GM18951 (cell line): ENCODE measurements around the gene CCDC188.

Experiments used
- POLR2A ChIP-seq: IDR thresholded peaks from 4 replicates; pipeline ENCODE4 v1.6.1; 2011; ENCODE audit warnings: mild to moderate bottlenecking; ENCODE audit not compliant: insufficient read length, insufficient read depth; ENCODE audit errors: extremely low read depth
- in situ Hi-C: fragments of 300-500 bp; cut with MboI; formaldehyde crosslinking; loops from one replicate; pipeline ENCODE4 v1.12.0; 2022; ENCODE audit warnings: low sequenced_read_pairs, mixed read lengths, inconsistent platforms; ENCODE audit not compliant: unreplicated experiment

The CCDC188 gene

GRCh38 chr22:20180245-20180630 is 29.4 kb upstream of the CCDC188 start:
- no peak for TF ChIP-seq POLR2A
- in situ Hi-C loops: no loop called here

DNA sequence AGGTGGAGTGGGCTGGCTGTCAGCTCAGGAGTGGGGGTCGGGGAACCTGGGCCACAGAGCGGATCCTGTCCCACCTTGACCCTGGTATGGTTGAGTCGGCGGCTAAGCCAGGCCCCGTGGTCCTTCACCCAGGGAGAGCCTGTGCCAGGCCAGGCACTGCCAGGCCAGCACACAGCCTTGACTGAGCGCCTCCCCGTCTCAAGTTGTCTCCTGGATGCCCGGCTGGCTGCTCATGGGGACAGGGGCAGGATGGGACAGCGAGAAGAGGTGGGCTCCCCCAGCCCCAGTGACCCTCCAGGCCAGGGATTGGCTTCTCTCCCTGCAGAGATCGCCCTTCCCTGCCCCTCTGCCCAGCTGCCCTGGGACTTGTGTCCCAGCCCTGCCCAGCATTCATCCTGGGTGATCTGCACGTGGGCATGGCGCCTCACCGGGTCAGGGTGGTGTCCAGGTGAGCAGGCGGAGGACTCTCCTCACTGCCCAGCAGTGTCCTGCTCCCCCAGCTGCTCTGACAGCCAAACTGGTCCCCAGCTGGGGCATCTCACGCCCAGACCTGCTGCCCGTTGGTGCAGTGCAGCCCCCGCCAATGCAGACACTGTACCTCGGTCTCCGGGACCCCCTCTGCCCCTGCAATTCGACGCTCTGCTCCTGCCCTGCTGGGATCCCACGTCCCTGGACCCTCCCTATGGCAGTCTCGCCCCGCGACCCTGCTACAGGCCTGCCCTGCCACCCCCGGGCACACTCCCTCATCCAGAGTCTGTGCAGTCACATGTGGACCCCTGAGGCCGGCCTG is 28.8 kb upstream of the CCDC188 start:
- TF ChIP-seq POLR2A: no peak
- in situ Hi-C loops: no loop called here

GRCh38 chr22:20178915-20179227 is 28.0 kb upstream of the CCDC188 start:
- TF ChIP-seq POLR2A: no peak
- in situ Hi-C loops: no loop called here

- in situ Hi-C loops: no loop called here
- TF ChIP-seq POLR2A: no peak
Measured at GRCh38 chr22:20178075-20178914, 27.4 kb upstream of the CCDC188 start.

GRCh38 chr22:20177217-20177911 is 26.5 kb upstream of the CCDC188 start:
- TF ChIP-seq POLR2A: no peak
- in situ Hi-C loops: no loop called here

DNA sequence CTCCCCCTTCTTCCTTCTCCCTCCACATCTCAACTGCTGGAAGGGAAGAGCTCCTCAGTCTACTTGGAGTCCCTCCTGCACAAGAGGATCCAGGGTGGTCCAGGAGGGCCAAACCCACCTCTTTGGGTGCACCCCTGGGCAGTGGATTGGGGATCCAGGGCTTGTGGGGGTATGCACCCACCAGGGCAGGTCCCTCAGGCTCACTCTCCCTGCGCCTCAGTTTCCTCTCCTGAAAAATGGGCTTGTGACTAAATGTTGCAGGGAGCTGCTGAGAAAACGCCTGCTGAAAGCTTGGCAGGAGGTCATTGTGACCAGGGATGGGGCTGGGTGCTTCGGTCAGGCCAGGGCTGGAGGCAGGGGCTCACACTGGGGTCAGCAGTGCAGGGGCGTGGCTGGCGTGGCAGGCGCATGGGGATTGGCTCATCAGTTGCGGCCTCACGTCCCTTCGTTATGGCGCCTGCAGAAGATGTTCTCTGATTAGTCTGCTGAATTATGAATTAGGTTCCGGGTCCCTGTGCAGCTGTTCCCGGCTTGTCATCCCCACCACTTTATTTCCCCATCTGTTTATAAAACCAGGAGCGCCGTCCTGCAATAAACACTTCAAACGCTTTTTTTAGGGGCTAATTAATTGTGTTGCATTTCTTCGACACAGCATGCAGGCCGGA is 25.7 kb upstream of the CCDC188 start:
- in situ Hi-C loops: no loop called here
- TF ChIP-seq POLR2A: no peak

- in situ Hi-C loops: no loop called here
- TF ChIP-seq POLR2A: no peak
Measured at GRCh38 chr22:20175597-20175900, 24.7 kb upstream of the CCDC188 start.

DNA sequence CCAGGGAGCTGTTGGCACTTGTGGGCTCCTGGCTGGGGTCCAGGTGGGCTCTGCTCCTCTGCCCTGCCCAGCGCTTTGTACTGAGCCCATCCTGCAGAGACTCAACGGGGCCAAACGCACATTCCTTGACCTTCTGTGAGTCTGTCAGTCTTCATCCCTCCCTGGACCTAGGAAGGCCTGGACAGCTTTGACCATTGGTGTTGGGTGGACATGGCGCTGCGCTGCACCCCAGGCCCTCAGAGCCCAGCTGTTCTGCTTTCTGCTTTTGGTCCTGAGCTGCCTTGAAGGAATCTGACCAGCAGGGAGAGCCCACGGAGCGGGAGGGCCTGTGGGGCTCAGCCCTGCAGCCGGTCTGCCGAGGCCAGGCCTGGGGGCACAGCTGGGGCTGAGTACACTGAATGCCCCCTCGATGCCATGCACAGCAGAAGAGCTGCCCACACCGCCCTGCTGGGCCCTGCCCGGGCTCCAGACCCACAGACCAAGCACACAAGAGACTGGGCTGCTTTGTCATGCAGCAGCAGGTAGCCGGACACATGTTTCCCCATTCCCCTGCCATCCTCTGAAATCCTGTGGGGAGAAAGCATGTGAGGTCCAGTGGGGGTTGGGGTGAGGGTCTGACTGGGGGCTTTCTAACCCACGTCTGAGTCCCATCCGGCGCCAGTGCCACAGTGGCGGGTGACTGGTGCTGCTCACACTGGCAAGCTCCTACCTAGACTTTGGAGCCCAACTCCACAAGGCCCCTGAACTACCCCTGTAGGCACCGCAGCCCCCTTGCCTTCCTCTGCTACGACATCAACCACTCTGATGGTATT is 24.1 kb upstream of the CCDC188 start:
- TF ChIP-seq POLR2A: no peak
- in situ Hi-C loops: no loop called here

GRCh38 chr22:20173772-20174171 is 22.9 kb upstream of the CCDC188 start:
- TF ChIP-seq POLR2A: no peak
- in situ Hi-C loops: no loop called here

- in situ Hi-C loops: no loop called here
- TF ChIP-seq POLR2A: no peak
Measured at GRCh38 chr22:20173246-20173645, 22.4 kb upstream of the CCDC188 start.

DNA sequence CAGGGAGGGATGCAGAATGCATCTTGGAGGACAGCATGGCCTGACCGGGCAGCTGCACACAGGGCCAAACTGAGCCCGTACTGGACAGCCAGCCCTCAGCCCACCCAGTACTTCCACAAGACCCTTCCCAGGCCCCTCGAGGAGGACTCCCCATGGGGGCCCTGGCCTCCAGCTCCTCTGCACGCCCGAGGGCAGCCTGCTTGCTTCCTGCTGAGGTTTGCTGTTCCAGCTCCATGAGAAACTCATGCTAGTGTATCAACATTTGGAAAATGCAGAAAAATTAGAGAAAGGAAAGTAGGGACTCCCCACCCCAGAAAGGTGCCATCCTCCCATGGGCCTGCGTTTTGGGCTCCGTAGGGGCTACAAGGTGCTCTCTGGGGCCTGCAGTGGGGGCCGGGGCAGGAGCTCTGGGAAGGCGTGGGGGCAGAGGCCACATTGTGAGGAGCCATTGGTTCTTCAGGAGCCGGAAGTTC is 21.3 kb upstream of the CCDC188 start:
- in situ Hi-C loops: no loop called here
- no peak for TF ChIP-seq POLR2A

DNA sequence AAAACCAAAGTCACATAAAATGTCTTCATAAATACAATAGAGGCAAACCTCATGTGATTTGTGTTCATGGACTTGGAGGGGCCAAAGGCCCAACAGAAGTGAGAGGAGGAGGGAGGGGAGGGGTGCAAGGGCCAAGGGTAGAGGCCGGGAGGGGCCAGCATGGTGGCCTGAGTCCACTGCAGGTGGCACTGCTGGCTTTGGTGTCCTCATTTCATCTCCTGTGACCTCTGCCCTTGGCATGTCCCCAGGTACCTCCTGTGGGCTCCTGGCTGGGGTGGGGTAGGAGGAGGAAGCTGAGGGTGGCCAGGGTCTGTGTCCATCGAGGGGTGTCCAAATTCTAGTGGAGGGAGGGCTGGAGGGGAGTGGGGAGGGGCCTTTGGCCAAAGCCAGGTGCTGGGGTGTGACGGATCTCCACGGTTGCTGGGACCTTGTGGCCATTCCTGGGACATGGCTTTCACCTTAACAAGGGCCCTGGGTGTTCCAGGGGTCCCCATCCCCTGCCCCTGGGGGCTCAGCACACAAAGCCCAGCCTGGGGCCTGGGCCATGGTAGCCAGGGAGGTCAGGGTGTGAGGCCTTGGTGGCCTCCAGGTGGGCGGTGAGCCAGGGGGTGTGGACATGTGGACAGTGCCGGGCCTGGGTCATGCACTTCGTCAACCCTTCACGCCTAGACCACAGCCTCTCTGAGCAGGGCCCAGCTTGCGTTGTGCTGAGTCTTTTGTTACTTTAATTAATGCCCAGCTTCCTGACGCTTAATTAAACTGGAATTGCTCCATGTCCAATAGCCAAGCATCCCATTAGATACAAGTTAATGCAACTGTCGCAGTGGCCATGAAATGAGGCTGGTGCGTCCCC is 20.7 kb upstream of the CCDC188 start:
- TF ChIP-seq POLR2A: no peak
- in situ Hi-C loops: no loop called here

DNA sequence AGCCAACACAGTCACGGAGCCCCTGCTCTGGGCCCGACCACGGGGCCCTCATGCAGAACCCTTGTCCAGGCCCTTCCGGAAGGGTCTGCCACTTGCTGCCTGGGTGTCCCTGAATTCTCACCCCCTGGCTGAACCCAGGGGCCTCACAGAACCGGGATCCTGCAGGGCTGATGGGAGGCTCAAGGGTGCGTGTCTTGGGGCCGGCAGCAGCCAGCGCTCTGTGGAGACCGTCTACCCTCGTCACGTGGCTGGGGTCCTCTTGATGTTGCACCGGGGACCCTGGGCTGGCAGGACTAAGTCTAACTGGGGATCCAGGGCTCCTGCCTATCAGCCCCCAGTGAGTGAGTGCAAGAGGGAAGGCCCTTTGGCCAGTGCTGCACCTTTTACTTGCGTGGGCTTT is 19.3 kb upstream of the CCDC188 start:
- in situ Hi-C loops: no loop called here
- TF ChIP-seq POLR2A: no peak
